Osteoblast (primary cell): ENCODE data around the gene WDR4. TPM values are rescaled to one million over a fixed set of nuclear protein-coding genes. Genes with fewer than 3 reads are reported as not detected.
"Not testable (repeated sequence)": the region's sequence is repeated elsewhere in the genome, so short reads cannot be mapped to it uniquely, and the experiment has no call there.

ENCODE experiments used
- DNase-seq: peaks from one replicate; pipeline ENCODE4 v3.0.0; 2011; ENCODE audit warnings: low spot score, mixed read lengths; ENCODE audit not compliant: insufficient read length; ENCODE audit errors: missing footprints
- H2AFZ ChIP-seq: 2 replicates; pipeline ENCODE4 v1.6.0; 2011; ENCODE audit warnings: mild to moderate bottlenecking, low read length
- H3K27ac ChIP-seq: 2 replicates; pipeline ENCODE4 v1.5.1; 2011; ENCODE audit warnings: mild to moderate bottlenecking, low read depth, low read length, moderate library complexity
- H3K27me3 ChIP-seq: 2 replicates; pipeline ENCODE4 v1.6.0; 2012; ENCODE audit warnings: mild to moderate bottlenecking, control low read depth, inconsistent platforms, low read length, moderate library complexity; ENCODE audit not compliant: insufficient read depth
- H3K36me3 ChIP-seq: 2 replicates; pipeline ENCODE4 v1.5.1; 2011; ENCODE audit warnings: mild to moderate bottlenecking, low read length, control low read depth, moderate library complexity; ENCODE audit not compliant: insufficient read depth
- H3K4me1 ChIP-seq: 2 replicates; pipeline ENCODE4 v1.5.1; 2011; ENCODE audit warnings: mild to moderate bottlenecking, low read length, control low read depth, moderate library complexity; ENCODE audit not compliant: insufficient read depth
- H3K4me2 ChIP-seq: 2 replicates; pipeline ENCODE4 v1.6.0; 2011; ENCODE audit warnings: mild to moderate bottlenecking, low read length; ENCODE audit not compliant: insufficient read depth
- H3K4me3 ChIP-seq: fragments of 200-600 bp; sonication (generic); 3 replicates; pipeline ENCODE4 v1.5.1; 2012; ENCODE audit warnings: mild to moderate bottlenecking, low read length, inconsistent platforms; ENCODE audit not compliant: insufficient read depth
- H3K79me2 ChIP-seq: 2 replicates; pipeline ENCODE4 v1.6.0; 2012; ENCODE audit warnings: mild to moderate bottlenecking, low read length, control low read depth, inconsistent platforms; ENCODE audit not compliant: insufficient read depth
- H3K9me3 ChIP-seq: 2 replicates; pipeline ENCODE4 v1.5.1; 2011; ENCODE audit warnings: low read depth, low read length, control low read depth
- H4K20me1 ChIP-seq: 2 replicates; pipeline ENCODE4 v1.6.0; 2012; ENCODE audit warnings: mild to moderate bottlenecking, low read length, control low read depth; ENCODE audit not compliant: insufficient read depth
- total RNA-seq: library from RNA; depleted of rRNA; stranded (reverse); fragments of >200 nt; gene quantifications from 2 replicates; pipeline ENCODE4 v1.2.3, GENCODE V29; 2012
- TF ChIP-seq, protein P1 (sequence below): IDR thresholded peaks from 2 replicates; pipeline ENCODE4 v1.5.1; 2011; ENCODE audit warnings: mild to moderate bottlenecking, low read depth, low read length, moderate library complexity; ENCODE audit errors: extremely low read depth

Gene WDR4
- total RNA-seq, 1 donor, result 10.1 TPM

DNA sequence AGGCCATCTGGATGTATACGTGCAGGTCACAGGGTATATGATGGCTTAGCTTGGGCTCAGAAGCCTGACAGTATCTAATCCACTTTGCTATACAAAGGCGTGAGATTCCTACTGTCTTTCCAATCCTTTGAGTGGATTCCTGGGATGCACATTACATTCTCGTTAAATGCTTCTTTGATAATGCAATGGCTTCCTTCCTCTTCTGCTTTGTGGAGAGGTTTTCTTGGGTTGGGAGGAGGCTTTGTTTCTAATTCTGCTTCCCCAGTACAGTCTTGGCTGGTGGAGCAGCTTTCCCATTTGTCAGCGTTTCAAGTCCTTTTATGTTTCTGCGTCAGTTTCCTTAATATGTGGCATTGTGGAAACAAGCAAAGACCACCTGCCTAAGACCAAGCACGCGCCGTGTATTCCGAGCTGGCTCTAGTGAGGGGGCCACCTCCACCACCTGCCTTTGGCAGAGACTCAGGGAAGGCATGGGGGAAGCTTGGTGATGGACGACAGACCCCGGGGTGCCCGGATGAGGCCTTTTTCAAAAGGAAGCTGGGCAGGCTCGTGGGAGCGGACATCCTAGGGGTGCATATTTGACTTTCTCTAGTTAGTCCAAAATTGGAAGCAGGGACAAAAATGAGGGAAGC is 72.7 kb downstream of the WDR4 start:
- no peaks in the 10 kb centered on the region for H3K4me1 ChIP-seq
- H3K27me3 ChIP-seq, result peaks cover 15% of the 10 kb centered on the region
- no peaks in the 10 kb centered on the region for H3K36me3 ChIP-seq
- no peak overlapping the region for H2AFZ ChIP-seq
- no peaks in the 10 kb centered on the region for H3K79me2 ChIP-seq
- no peak overlapping the region for H3K27ac ChIP-seq
- no peak for DNase-seq
- no peaks in the 10 kb centered on the region for H3K9me3 ChIP-seq
- TF ChIP-seq, protein P1, sequence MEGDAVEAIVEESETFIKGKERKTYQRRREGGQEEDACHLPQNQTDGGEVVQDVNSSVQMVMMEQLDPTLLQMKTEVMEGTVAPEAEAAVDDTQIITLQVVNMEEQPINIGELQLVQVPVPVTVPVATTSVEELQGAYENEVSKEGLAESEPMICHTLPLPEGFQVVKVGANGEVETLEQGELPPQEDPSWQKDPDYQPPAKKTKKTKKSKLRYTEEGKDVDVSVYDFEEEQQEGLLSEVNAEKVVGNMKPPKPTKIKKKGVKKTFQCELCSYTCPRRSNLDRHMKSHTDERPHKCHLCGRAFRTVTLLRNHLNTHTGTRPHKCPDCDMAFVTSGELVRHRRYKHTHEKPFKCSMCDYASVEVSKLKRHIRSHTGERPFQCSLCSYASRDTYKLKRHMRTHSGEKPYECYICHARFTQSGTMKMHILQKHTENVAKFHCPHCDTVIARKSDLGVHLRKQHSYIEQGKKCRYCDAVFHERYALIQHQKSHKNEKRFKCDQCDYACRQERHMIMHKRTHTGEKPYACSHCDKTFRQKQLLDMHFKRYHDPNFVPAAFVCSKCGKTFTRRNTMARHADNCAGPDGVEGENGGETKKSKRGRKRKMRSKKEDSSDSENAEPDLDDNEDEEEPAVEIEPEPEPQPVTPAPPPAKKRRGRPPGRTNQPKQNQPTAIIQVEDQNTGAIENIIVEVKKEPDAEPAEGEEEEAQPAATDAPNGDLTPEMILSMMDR, result no peak
- H4K20me1 ChIP-seq, result no peaks in the 10 kb centered on the region
- H3K4me2 ChIP-seq, result no peak overlapping the region
- H3K4me3 ChIP-seq, result no peak overlapping the region

DNA sequence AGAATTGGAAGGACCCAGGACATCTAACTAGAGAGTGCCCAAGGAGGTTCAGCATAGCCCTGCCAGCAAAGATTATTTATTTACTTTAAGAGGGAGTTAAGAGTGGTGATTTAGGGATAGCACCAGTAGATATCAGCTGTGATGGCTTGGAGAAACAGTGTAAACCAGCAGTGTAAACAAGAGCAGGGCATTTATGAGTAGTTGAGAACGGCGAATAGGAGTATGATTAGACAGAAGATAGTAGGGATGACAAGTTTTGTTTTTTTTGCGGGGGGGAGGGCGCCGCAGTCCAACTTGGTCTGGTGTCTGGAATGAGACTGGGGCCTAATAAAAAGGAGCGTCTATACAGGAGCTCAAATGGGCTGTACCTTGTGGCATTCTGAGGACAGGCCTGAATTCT is 77.7 kb downstream of the WDR4 start:
- H2AFZ ChIP-seq, H3K9me3 ChIP-seq, H4K20me1 ChIP-seq, H3K79me2 ChIP-seq, H3K4me1 ChIP-seq, H3K4me3 ChIP-seq, H3K4me2 ChIP-seq, H3K27ac ChIP-seq, DNase-seq, H3K27me3 ChIP-seq, H3K36me3 ChIP-seq: not testable (repeated sequence)

GRCh38 chr21:42799948-42800347 is 79.4 kb downstream of the WDR4 start:
- Histone ChIP-seq H2AFZ (no peak overlapping the region), H3K4me2 (no peak overlapping the region), H3K9me3 (no peaks in the 10 kb centered on the region), H3K27me3 (peaks cover 3% of the 10 kb centered on the region), H3K36me3 (no peaks in the 10 kb centered on the region), H3K4me3 (no peak overlapping the region), H3K27ac (no peak overlapping the region), H3K4me1 (no peaks in the 10 kb centered on the region), H3K79me2 (no peaks in the 10 kb centered on the region), H4K20me1 (no peaks in the 10 kb centered on the region)
- TF ChIP-seq, protein P1, result no peak
- DNase-seq, result no peak

GRCh38 chr21:42799516-42799915 is 79.8 kb downstream of the WDR4 start:
- Histone ChIP-seq H3K27me3 (peaks cover 3% of the 10 kb centered on the region), H3K27ac (no peak overlapping the region), H3K36me3 (no peaks in the 10 kb centered on the region), H3K4me1 (no peaks in the 10 kb centered on the region), H3K79me2 (no peaks in the 10 kb centered on the region), H2AFZ (no peak overlapping the region), H3K4me3 (no peak overlapping the region), H3K9me3 (no peaks in the 10 kb centered on the region), H4K20me1 (no peaks in the 10 kb centered on the region), H3K4me2 (no peak overlapping the region)
- TF ChIP-seq, protein P1, result no peak
- DNase-seq, result no peak

Other genes with a start within 250 kb of the WDR4 start
- 0.36 TPM in 1 of 2 replicates, not detected in the other for gene PDE9A, start 225.9 kb downstream of the WDR4 start, total RNA-seq
- gene NDUFV3, start 13.8 kb upstream of the WDR4 start, total RNA-seq, result 65.1 and 66.2 TPM in 2 replicates
- not detected in 2 replicates for gene ERVH48-1, start 46.1 kb upstream of the WDR4 start, total RNA-seq
- gene PKNOX1, start 95.0 kb upstream of the WDR4 start, total RNA-seq, result 11.9 and 15.9 TPM in 2 replicates
- 26.1 and 30.6 TPM in 2 replicates for gene CBS, start 196.3 kb upstream of the WDR4 start, total RNA-seq
- 18.3 and 26.4 TPM in 2 replicates for gene U2AF1, start 228.0 kb upstream of the WDR4 start, total RNA-seq